Measurements from ENCODE around the gene LPAR3.

LPAR3 gene

GRCh38 chr1:84772428-84772943 is 120.5 kb downstream of the LPAR3 start:
- Histone ChIP-seq H4K12ac (ENCODE audit: low read depth, low read length) (no peak overlapping the region), H3K4me2 (ENCODE audit: low read length) (no peak overlapping the region), H3K9ac (ENCODE audit: low read length) (no peak overlapping the region), H3K79me2 (ENCODE audit: control insufficient read depth, insufficient read depth, low read length, poor library complexity) (no peaks in the 10 kb centered on the region), H3K4me1 (ENCODE audit: control insufficient read depth in 1 of 2, insufficient read depth in 2 of 2, low read length in 2 of 2) (peaks cover 1 to 2% of the 10 kb centered on the region in 2 experiments), H2AFZ (ENCODE audit: insufficient read depth, low read length, poor library complexity) (no peak overlapping the region), H3K18ac (ENCODE audit: low read length) (no peak overlapping the region), H2BK5ac (ENCODE audit: low read depth, low read length, poor library complexity) (no peak overlapping the region), H3K4ac (ENCODE audit: low read depth, low read length) (no peak overlapping the region), H3K23ac (ENCODE audit: low read length) (no peak overlapping the region), H3K36me3 (ENCODE audit: control insufficient read depth in 1 of 2, insufficient read depth in 2 of 2, low read length in 2 of 2) (no peaks in the 10 kb centered on the region), H2BK12ac (ENCODE audit: low read length) (no peak overlapping the region), H2BK120ac (ENCODE audit: insufficient read depth, low read length, poor library complexity) (no peak overlapping the region), H4K8ac (ENCODE audit: low read depth, low read length) (no peak overlapping the region), H3K9me3 (ENCODE audit: insufficient read depth, low read depth, low read length) (no peaks in the 10 kb centered on the region), H3K27ac (ENCODE audit: low read depth, low read length) (no peak overlapping the region), H2AK5ac (ENCODE audit: low read length) (no peak overlapping the region), H3K4me3 (ENCODE audit: low read depth, low read length) (no peak overlapping the region), H3K14ac (ENCODE audit: low read length) (no peak overlapping the region), H4K91ac (ENCODE audit: low read depth, low read length) (no peak overlapping the region), H3K79me1 (ENCODE audit: low read length) (no peaks in the 10 kb centered on the region), H3K27me3 (ENCODE audit: insufficient read depth, low read length) (no peaks in the 10 kb centered on the region)
- DNase-seq: peak; percentile 83 to 96
- WGBS (ENCODE audit: extremely low coverage, insufficient coverage, insufficient read length): no CpG with 5 or more reads among the region's 6 CpGs

- DNase-seq: no peak
Observed at GRCh38 chr1:84771895-84772294, 121.1 kb downstream of the LPAR3 start.

DNA sequence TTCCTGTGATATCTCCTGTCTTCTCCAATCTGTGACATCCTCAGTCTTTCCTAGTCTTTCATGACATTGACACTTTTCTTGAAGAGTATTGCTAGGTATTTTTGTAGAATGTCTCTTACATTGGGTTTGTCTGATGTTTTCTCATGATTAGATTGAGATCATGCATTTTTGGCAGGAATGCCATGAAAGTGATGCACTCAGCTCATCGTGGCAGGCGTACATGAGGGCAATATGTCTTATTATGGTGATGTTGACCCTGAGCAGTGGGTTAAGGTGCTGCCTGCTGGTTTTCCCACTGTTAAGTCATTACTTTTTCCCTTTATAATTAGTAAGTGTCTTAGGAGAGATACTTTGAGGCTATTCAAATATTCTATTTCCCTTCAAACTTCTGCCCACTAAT is 122.5 kb downstream of the LPAR3 start:
- WGBS (ENCODE audit: extremely low coverage, insufficient coverage, insufficient read length): no CpG with 5 or more reads among the region's 2 CpGs
- H4K12ac ChIP-seq (ENCODE audit: low read depth, low read length): no peak overlapping the region
- H3K14ac ChIP-seq (ENCODE audit: low read length): no peak overlapping the region

More at GRCh38 chr1:84771895-84772294, 121.1 kb downstream of the LPAR3 start:
- Histone ChIP-seq H3K18ac (ENCODE audit: low read length) (no peak overlapping the region), H2AFZ (ENCODE audit: insufficient read depth, low read length, poor library complexity) (no peak overlapping the region), H3K4me3 (ENCODE audit: low read depth, low read length) (no peak overlapping the region), H3K79me1 (ENCODE audit: low read length) (no peaks in the 10 kb centered on the region), H3K79me2 (ENCODE audit: control insufficient read depth, insufficient read depth, low read length, poor library complexity) (no peaks in the 10 kb centered on the region), H2BK12ac (ENCODE audit: low read length) (no peak overlapping the region), H3K27ac (ENCODE audit: low read depth, low read length) (no peak overlapping the region), H3K9ac (ENCODE audit: low read length) (no peak overlapping the region), H3K4me1 (ENCODE audit: control insufficient read depth in 1 of 2, insufficient read depth in 2 of 2, low read length in 2 of 2) (peaks cover 1 to 2% of the 10 kb centered on the region in 2 experiments), H2AK5ac (ENCODE audit: low read length) (no peak overlapping the region), H3K27me3 (ENCODE audit: insufficient read depth, low read length) (no peaks in the 10 kb centered on the region), H3K4ac (ENCODE audit: low read depth, low read length) (no peak overlapping the region), H4K8ac (ENCODE audit: low read depth, low read length) (no peak overlapping the region), H3K36me3 (ENCODE audit: control insufficient read depth in 1 of 2, insufficient read depth in 2 of 2, low read length in 2 of 2) (no peaks in the 10 kb centered on the region), H2BK5ac (ENCODE audit: low read depth, low read length, poor library complexity) (no peak overlapping the region), H3K23ac (ENCODE audit: low read length) (no peak overlapping the region), H4K12ac (ENCODE audit: low read depth, low read length) (no peak overlapping the region), H2BK120ac (ENCODE audit: insufficient read depth, low read length, poor library complexity) (no peak overlapping the region), H3K4me2 (ENCODE audit: low read length) (no peak overlapping the region), H3K14ac (ENCODE audit: low read length) (no peak overlapping the region), H4K91ac (ENCODE audit: low read depth, low read length) (no peak overlapping the region), H3K9me3 (ENCODE audit: insufficient read depth, low read depth, low read length) (no peaks in the 10 kb centered on the region)
- WGBS (ENCODE audit: extremely low coverage, insufficient coverage, insufficient read length): no CpG with 5 or more reads among the region's 2 CpGs

GRCh38 chr1:84769636-84770035 is 123.4 kb downstream of the LPAR3 start:
- no peak overlapping the region for H3K4me3 ChIP-seq (ENCODE audit: low read depth, low read length)
- no peak overlapping the region for H2AK5ac ChIP-seq (ENCODE audit: low read length)
- H4K91ac ChIP-seq (ENCODE audit: low read depth, low read length): no peak overlapping the region
- no peak overlapping the region for H3K14ac ChIP-seq (ENCODE audit: low read length)
- DNase-seq: no peak
- peaks cover 3% of the 10 kb centered on the region for H3K9me3 ChIP-seq (ENCODE audit: insufficient read depth, low read depth, low read length)
- H3K4me1 ChIP-seq (ENCODE audit: control insufficient read depth in 1 of 2, insufficient read depth in 2 of 2, low read length in 2 of 2): peaks cover 2% of the 10 kb centered on the region in 2 experiments
- no peaks in the 10 kb centered on the region for H3K27me3 ChIP-seq (ENCODE audit: insufficient read depth, low read length)
- H3K18ac ChIP-seq (ENCODE audit: low read length): no peak overlapping the region
- no peak overlapping the region for H2AFZ ChIP-seq (ENCODE audit: insufficient read depth, low read length, poor library complexity)
- no peak overlapping the region for H3K23ac ChIP-seq (ENCODE audit: low read length)
- H3K27ac ChIP-seq (ENCODE audit: low read depth, low read length): no peak overlapping the region
- no peaks in the 10 kb centered on the region for H3K79me2 ChIP-seq (ENCODE audit: control insufficient read depth, insufficient read depth, low read length, poor library complexity)
- H4K12ac ChIP-seq (ENCODE audit: low read depth, low read length): no peak overlapping the region
- no peak overlapping the region for H3K4ac ChIP-seq (ENCODE audit: low read depth, low read length)
- H4K8ac ChIP-seq (ENCODE audit: low read depth, low read length): no peak overlapping the region
- no peak overlapping the region for H2BK5ac ChIP-seq (ENCODE audit: low read depth, low read length, poor library complexity)
- no peaks in the 10 kb centered on the region for H3K36me3 ChIP-seq (ENCODE audit: control insufficient read depth in 1 of 2, insufficient read depth in 2 of 2, low read length in 2 of 2)
- H3K4me2 ChIP-seq (ENCODE audit: low read length): no peak overlapping the region
- H2BK12ac ChIP-seq (ENCODE audit: low read length): no peak overlapping the region
- no peak overlapping the region for H3K9ac ChIP-seq (ENCODE audit: low read length)
- H3K79me1 ChIP-seq (ENCODE audit: low read length): peaks cover 2% of the 10 kb centered on the region
- H2BK120ac ChIP-seq (ENCODE audit: insufficient read depth, low read length, poor library complexity): no peak overlapping the region
- WGBS (ENCODE audit: extremely low coverage, insufficient coverage, insufficient read length): no CpG with 5 or more reads among the region's 1 CpG

More for the DNA sequence above, 122.5 kb downstream of the LPAR3 start:
- no peaks in the 10 kb centered on the region for H3K27me3 ChIP-seq (ENCODE audit: insufficient read depth, low read length)
- DNase-seq: peak; percentile 62 to 89
- no peak overlapping the region for H3K27ac ChIP-seq (ENCODE audit: low read depth, low read length)
- no peak overlapping the region for H3K4me3 ChIP-seq (ENCODE audit: low read depth, low read length)
- H3K4me2 ChIP-seq (ENCODE audit: low read length): no peak overlapping the region
- no peak overlapping the region for H3K9ac ChIP-seq (ENCODE audit: low read length)
- peaks cover under 1% of the 10 kb centered on the region for H3K9me3 ChIP-seq (ENCODE audit: insufficient read depth, low read depth, low read length)
- no peaks in the 10 kb centered on the region for H3K79me1 ChIP-seq (ENCODE audit: low read length)
- no peak overlapping the region for H4K8ac ChIP-seq (ENCODE audit: low read depth, low read length)
- H3K79me2 ChIP-seq (ENCODE audit: control insufficient read depth, insufficient read depth, low read length, poor library complexity): no peaks in the 10 kb centered on the region
- no peak overlapping the region for H2BK5ac ChIP-seq (ENCODE audit: low read depth, low read length, poor library complexity)
- H3K4me1 ChIP-seq (ENCODE audit: control insufficient read depth in 1 of 2, insufficient read depth in 2 of 2, low read length in 2 of 2): peaks cover 1 to 2% of the 10 kb centered on the region in 2 experiments
- H3K18ac ChIP-seq (ENCODE audit: low read length): no peak overlapping the region
- no peaks in the 10 kb centered on the region for H3K36me3 ChIP-seq (ENCODE audit: control insufficient read depth in 1 of 2, insufficient read depth in 2 of 2, low read length in 2 of 2)
- no peak overlapping the region for H2AFZ ChIP-seq (ENCODE audit: insufficient read depth, low read length, poor library complexity)
- H2BK12ac ChIP-seq (ENCODE audit: low read length): no peak overlapping the region
- H3K4ac ChIP-seq (ENCODE audit: low read depth, low read length): no peak overlapping the region
- H2BK120ac ChIP-seq (ENCODE audit: insufficient read depth, low read length, poor library complexity): no peak overlapping the region
- no peak overlapping the region for H3K23ac ChIP-seq (ENCODE audit: low read length)
- no peak overlapping the region for H4K91ac ChIP-seq (ENCODE audit: low read depth, low read length)
- H2AK5ac ChIP-seq (ENCODE audit: low read length): no peak overlapping the region
